Neural progenitor cell (in vitro differentiated cells): ENCODE results near the gene AUTS2. TPM values are rescaled to one million over a fixed set of nuclear protein-coding genes. Genes with fewer than 3 reads are reported as not detected.

Experiments
- DNase-seq: peaks from one replicate; pipeline ENCODE4 v3.0.0-alpha.2; 2016; ENCODE audit warnings: low spot score
- H2AFZ ChIP-seq: fragments of 200-600 bp; sonication (generic); replicated peaks from 2 replicates; pipeline ENCODE4 v1.6.1; 2016; ENCODE audit warnings: antibody characterized with exemption
- H3F3A ChIP-seq: fragments of 200-600 bp; sonication (generic); 2 replicates; pipeline ENCODE4 v1.6.1; 2016; ENCODE audit warnings: antibody characterized with exemption, low read depth
- H3K27ac ChIP-seq: fragments of 200-600 bp; sonication (generic); 2 replicates; pipeline ENCODE4 v1.5.1; 2016; ENCODE audit warnings: mild to moderate bottlenecking
- H3K27me3 ChIP-seq: fragments of 200-600 bp; sonication (generic); 2 replicates; pipeline ENCODE4 v1.6.1; 2016; ENCODE audit warnings: mild to moderate bottlenecking, moderate library complexity
- H3K36me3 ChIP-seq: fragments of 200-600 bp; sonication (generic); 2 replicates; pipeline ENCODE4 v1.5.1; 2016
- H3K4me1 ChIP-seq: fragments of 200-600 bp; sonication (generic); 2 replicates; pipeline ENCODE4 v1.6.1; 2016; ENCODE audit warnings: mixed run types
- H3K4me2 ChIP-seq: fragments of 200-600 bp; sonication (generic); 2 replicates; pipeline ENCODE4 v1.6.1; 2016
- H3K4me3 ChIP-seq: fragments of 200-600 bp; sonication (generic); 2 replicates; pipeline ENCODE4 v1.5.1; 2016
- H3K79me2 ChIP-seq: fragments of 200-600 bp; sonication (generic); 2 replicates; pipeline ENCODE4 v1.6.1; 2016; ENCODE audit warnings: low read depth
- H3K9ac ChIP-seq: fragments of 200-600 bp; sonication (generic); 2 replicates; pipeline ENCODE4 v1.6.1; 2016
- H3K9me3 ChIP-seq: fragments of 200-600 bp; sonication (generic); 2 replicates; pipeline ENCODE4 v1.5.1; 2016; ENCODE audit warnings: low read depth
- H4K20me1 ChIP-seq: fragments of 200-600 bp; sonication (generic); 2 replicates; pipeline ENCODE4 v1.6.1; 2016; ENCODE audit warnings: low read depth
- H3K27ac Mint-ChIP-seq: 3 replicates; pipeline ENCODE4 v1.8.0; 2021; ENCODE audit warnings: mixed read lengths
- H3K27me3 Mint-ChIP-seq: 2 replicates; pipeline ENCODE4 v1.8.0; 2022; ENCODE audit warnings: low read depth, mild to moderate bottlenecking, inconsistent platforms, moderate library complexity, mixed read lengths; ENCODE audit not compliant: insufficient read depth
- H3K36me3 Mint-ChIP-seq: 3 replicates; pipeline ENCODE4 v1.8.0; 2021; ENCODE audit warnings: mixed read lengths
- H3K4me1 Mint-ChIP-seq: 3 replicates; pipeline ENCODE4 v1.8.0; 2021; ENCODE audit warnings: mixed read lengths
- H3K4me3 Mint-ChIP-seq: 3 replicates; pipeline ENCODE4 v1.8.0; 2021; ENCODE audit warnings: mild to moderate bottlenecking, moderate library complexity, mixed read lengths
- H3K9me3 Mint-ChIP-seq: 3 replicates; pipeline ENCODE4 v1.8.0; 2020; ENCODE audit warnings: mixed read lengths
- CTCF ChIP-seq: fragments of 200-600 bp; sonication (generic); IDR thresholded peaks from 2 replicates; pipeline ENCODE4 v1.5.1; 2017; ENCODE audit warnings: antibody characterized with exemption, mild to moderate bottlenecking
- EZH2 ChIP-seq: fragments of 200-600 bp; sonication (generic); IDR thresholded peaks from 2 replicates; pipeline ENCODE4 v1.6.1; 2017; ENCODE audit warnings: antibody characterized with exemption, mild to moderate bottlenecking, moderate library complexity
- EZH2phosphoT487 ChIP-seq: fragments of 200-600 bp; sonication (generic); IDR thresholded peaks from 2 replicates; pipeline ENCODE4 v1.6.1; 2017; ENCODE audit warnings: antibody characterized with exemption
- total RNA-seq: library from RNA; depleted of rRNA; stranded (reverse); fragments of >200 nt; gene quantifications from 2 replicates; pipeline ENCODE4 v1.2.3, GENCODE V29; 2015; ENCODE audit warnings: low replicate concordance

The AUTS2 gene
- total RNA-seq, 1 donor from 2014 or later: 50.0 TPM

DNA sequence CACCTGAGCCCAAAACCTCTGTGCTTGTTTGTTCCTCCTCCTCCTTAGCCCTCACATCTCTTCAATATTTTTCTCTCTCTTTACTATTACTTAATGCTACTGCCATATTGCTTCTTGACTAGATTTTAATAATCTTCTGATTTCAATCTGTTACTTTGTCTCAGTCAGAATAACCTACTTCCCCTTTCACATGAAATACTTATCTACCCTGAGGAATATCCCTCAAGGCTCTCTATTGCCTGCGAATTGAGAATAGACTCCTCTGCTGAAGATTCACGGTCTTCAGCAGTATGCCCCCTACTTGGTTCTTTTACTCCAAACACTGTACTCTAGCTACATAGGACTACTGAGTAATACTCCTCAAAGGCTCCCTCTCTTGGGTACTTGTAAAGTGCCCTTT, 430.3 kb downstream of the AUTS2 start:
- H2AFZ ChIP-seq: no peak overlapping the region
- no peak overlapping the region for H3K4me2 ChIP-seq
- H3K36me3 ChIP-seq: no peaks in the 10 kb centered on the region
- Mint-ChIP-seq H3K27me3 (peaks cover 3% of the 10 kb centered on the region), H3K4me3 (no peak overlapping the region), H3K36me3 (no peaks in the 10 kb centered on the region), H3K9me3 (no peaks in the 10 kb centered on the region), H3K4me1 (peaks cover 3% of the 10 kb centered on the region), H3K27ac (no peak overlapping the region)
- no peak overlapping the region for H3K4me3 ChIP-seq
- no peaks in the 10 kb centered on the region for H3K27me3 ChIP-seq
- peaks cover 15% of the 10 kb centered on the region for H4K20me1 ChIP-seq
- no peak overlapping the region for H3K27ac ChIP-seq
- peaks cover 10% of the 10 kb centered on the region for H3F3A ChIP-seq
- no peaks in the 10 kb centered on the region for H3K79me2 ChIP-seq
- H3K9me3 ChIP-seq: no peaks in the 10 kb centered on the region
- H3K4me1 ChIP-seq: peaks cover 13% of the 10 kb centered on the region
- no peak overlapping the region for H3K9ac ChIP-seq
- TF ChIP-seq EZH2phosphoT487 (no peak), EZH2 (no peak), CTCF (no peak)
- no peak for DNase-seq

GRCh38 chr7:70029993-70030392, 431.7 kb downstream of the AUTS2 start:
- H3K27ac Mint-ChIP-seq: no peak overlapping the region
- no peaks in the 10 kb centered on the region for H3K36me3 Mint-ChIP-seq
- H2AFZ ChIP-seq: no peak overlapping the region
- DNase-seq: no peak
- H3K9me3 Mint-ChIP-seq: no peaks in the 10 kb centered on the region
- H4K20me1 ChIP-seq: peaks cover 15% of the 10 kb centered on the region
- H3K79me2 ChIP-seq: no peaks in the 10 kb centered on the region
- H3K27me3 ChIP-seq: no peaks in the 10 kb centered on the region
- H3K4me1 Mint-ChIP-seq: peaks cover 4% of the 10 kb centered on the region
- no peaks in the 10 kb centered on the region for H3K36me3 ChIP-seq
- H3K4me3 Mint-ChIP-seq: no peak overlapping the region
- no peak overlapping the region for H3K4me2 ChIP-seq
- H3F3A ChIP-seq: peaks cover 10% of the 10 kb centered on the region
- H3K9ac ChIP-seq: no peak overlapping the region
- peaks cover 12% of the 10 kb centered on the region for H3K4me1 ChIP-seq
- no peak overlapping the region for H3K4me3 ChIP-seq
- no peak for TF ChIP-seq EZH2
- TF ChIP-seq CTCF: no peak
- no peak for TF ChIP-seq EZH2phosphoT487
- H3K27ac ChIP-seq: no peak overlapping the region
- H3K27me3 Mint-ChIP-seq: peaks cover 3% of the 10 kb centered on the region
- no peaks in the 10 kb centered on the region for H3K9me3 ChIP-seq

DNA sequence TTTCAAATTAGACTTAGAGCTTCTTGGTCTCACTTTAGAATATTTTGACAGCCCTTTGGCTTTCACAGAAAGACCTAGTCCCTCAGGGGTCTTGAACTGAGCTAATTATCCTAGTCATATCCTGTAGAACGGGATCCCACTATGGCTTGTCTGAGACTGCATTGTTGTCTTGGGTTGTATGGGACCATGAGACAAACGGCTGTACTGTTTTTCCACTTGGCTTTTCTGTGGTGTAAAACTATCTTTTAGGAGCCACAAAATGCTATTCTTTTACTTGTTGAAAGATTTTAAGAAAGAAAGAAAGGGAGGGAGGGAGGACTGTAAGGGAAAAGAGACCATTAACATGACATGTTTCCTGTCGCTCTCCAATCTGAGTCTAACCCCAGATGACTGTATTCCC, 432.5 kb downstream of the AUTS2 start:
- Mint-ChIP-seq H3K27me3 (peaks cover 5% of the 10 kb centered on the region), H3K4me1 (peaks cover 8% of the 10 kb centered on the region), H3K9me3 (no peaks in the 10 kb centered on the region), H3K4me3 (no peak overlapping the region), H3K27ac (no peak overlapping the region), H3K36me3 (no peaks in the 10 kb centered on the region)
- Histone ChIP-seq H3K79me2 (no peaks in the 10 kb centered on the region), H3K4me2 (no peak overlapping the region), H3K27me3 (no peaks in the 10 kb centered on the region), H3K4me3 (no peak overlapping the region), H3K9ac (no peak overlapping the region), H4K20me1 (peaks cover 20% of the 10 kb centered on the region), H3K36me3 (no peaks in the 10 kb centered on the region), H3K4me1 (peaks cover 10% of the 10 kb centered on the region), H3K9me3 (no peaks in the 10 kb centered on the region), H3F3A (peaks cover 5% of the 10 kb centered on the region), H2AFZ (no peak overlapping the region), H3K27ac (no peak overlapping the region)
- TF ChIP-seq EZH2phosphoT487: no peak
- no peak for TF ChIP-seq EZH2
- no peak for TF ChIP-seq CTCF
- DNase-seq: no peak
